PC-9 (cell line): ENCODE measurements around the gene WDR26.
"Not testable (repeated sequence)": the region's sequence is repeated elsewhere in the genome, so short reads cannot be mapped to it uniquely, and the experiment has no call there.

Experiments
- CTCF ChIP-seq: fragments of 200-600 bp; sonication (generic); conservative IDR thresholded peaks from 2 replicates; pipeline ENCODE4 v1.6.1; 2017; ENCODE audit warnings: mixed run types, antibody characterized with exemption, mild to moderate bottlenecking, moderate library complexity
- EZH2 ChIP-seq: fragments of 200-600 bp; sonication (generic); IDR thresholded peaks from 2 replicates; pipeline ENCODE4 v1.8.0; 2017; ENCODE audit warnings: antibody characterized with exemption, low read depth

- TF ChIP-seq CTCF, EZH2: not testable (repeated sequence)
Observed at GRCh38 chr1:224483206-224483605, 48.6 kb upstream of the WDR26 start.
